Measurements from ENCODE around the gene SLC44A3. TPM values are rescaled to one million over a fixed set of nuclear protein-coding genes. Genes with fewer than 3 reads are reported as not detected.

The SLC44A3 gene
- total and polyA plus RNA-seq, 2 of the 13 experiments (the other 11 are each of a cell fraction or from before 2014, with no cell fraction given), result 6.8 to 14.1 TPM

- TF ChIP-seq ARID5B (CRISPR knock-in tag; IDR thresholded peaks at IDR 0.05) (peak; percentile 22; the same call in 1 of the 2 replicates), PPARG (CRISPR knock-in tag; conservative IDR thresholded peaks at IDR 0.05) (0 out of 2 replicates have a peak, but pooled peaks have one; percentile 12), EP300 (IDR thresholded peaks at IDR 0.05; ENCODE audit: low read depth in 2 of 2, low read length in 2 of 2) (peak in 1 of 2 experiments; percentile 27; a peak in 1 of 4 replicates), EP300 (CRISPR knock-in tag; IDR thresholded peaks at IDR 0.05; ENCODE audit: borderline replicate concordance) (no peak), GATAD1 (CRISPR knock-in tag; IDR thresholded peaks at IDR 0.05) (no peak), ZFP36L2 (CRISPR knock-in tag; IDR thresholded peaks at IDR 0.05) (no peak), RELA (CRISPR knock-in tag; IDR thresholded peaks at IDR 0.05) (no peak), CREB1 (IDR thresholded peaks at IDR 0.05) (no peak), CREB1 (CRISPR knock-in tag; IDR thresholded peaks at IDR 0.05) (peak; percentile 49; the same call in 1 of the 2 replicates), GATAD2A (CRISPR knock-in tag; IDR thresholded peaks at IDR 0.05) (peak; percentile 28; the same call in 1 of the 2 replicates), PITX1 (CRISPR knock-in tag; IDR thresholded peaks at IDR 0.05) (no peak), CERS6 (CRISPR knock-in tag; IDR thresholded peaks at IDR 0.05) (no peak), CREM (IDR thresholded peaks at IDR 0.05) (peak; percentile 22; the same call in 1 of the 2 replicates), CREM (CRISPR knock-in tag; IDR thresholded peaks at IDR 0.05) (no peak), PHF5A (CRISPR knock-in tag; IDR thresholded peaks at IDR 0.05; ENCODE audit: low read depth, unreplicated experiment) (no peak), ATF7 (IDR thresholded peaks at IDR 0.05) (peak; percentile 87), ATF7 (CRISPR knock-in tag; IDR thresholded peaks at IDR 0.05) (no peak), MED13 (CRISPR knock-in tag; IDR thresholded peaks at IDR 0.05) (no peak), ZNF839 (CRISPR knock-in tag; IDR thresholded peaks at IDR 0.05; ENCODE audit: borderline replicate concordance) (no peak), ZNF329 (CRISPR knock-in tag; IDR thresholded peaks at IDR 0.05; ENCODE audit: low read depth) (no peak), SYNCRIP (IDR thresholded peaks at IDR 0.05; ENCODE audit: insufficient read depth, low read depth, low read length) (no peak), ELF3 (CRISPR knock-in tag; IDR thresholded peaks at IDR 0.05) (no peak), KLF12 (CRISPR knock-in tag; IDR thresholded peaks at IDR 0.05; ENCODE audit: borderline replicate concordance) (no peak), ZNF431 (CRISPR knock-in tag; IDR thresholded peaks at IDR 0.05; ENCODE audit: borderline replicate concordance, low read depth) (no peak), CEBPG (CRISPR knock-in tag; IDR thresholded peaks at IDR 0.05) (no peak), NR1H2 (CRISPR knock-in tag; IDR thresholded peaks at IDR 0.05; ENCODE audit: borderline replicate concordance, low read depth) (no peak), RFX3 (CRISPR knock-in tag; IDR thresholded peaks at IDR 0.05) (no peak), FOXK1 (CRISPR knock-in tag; IDR thresholded peaks at IDR 0.05; ENCODE audit: borderline replicate concordance, low read depth) (no peak)
- TF ChIP-seq, protein P1, sequence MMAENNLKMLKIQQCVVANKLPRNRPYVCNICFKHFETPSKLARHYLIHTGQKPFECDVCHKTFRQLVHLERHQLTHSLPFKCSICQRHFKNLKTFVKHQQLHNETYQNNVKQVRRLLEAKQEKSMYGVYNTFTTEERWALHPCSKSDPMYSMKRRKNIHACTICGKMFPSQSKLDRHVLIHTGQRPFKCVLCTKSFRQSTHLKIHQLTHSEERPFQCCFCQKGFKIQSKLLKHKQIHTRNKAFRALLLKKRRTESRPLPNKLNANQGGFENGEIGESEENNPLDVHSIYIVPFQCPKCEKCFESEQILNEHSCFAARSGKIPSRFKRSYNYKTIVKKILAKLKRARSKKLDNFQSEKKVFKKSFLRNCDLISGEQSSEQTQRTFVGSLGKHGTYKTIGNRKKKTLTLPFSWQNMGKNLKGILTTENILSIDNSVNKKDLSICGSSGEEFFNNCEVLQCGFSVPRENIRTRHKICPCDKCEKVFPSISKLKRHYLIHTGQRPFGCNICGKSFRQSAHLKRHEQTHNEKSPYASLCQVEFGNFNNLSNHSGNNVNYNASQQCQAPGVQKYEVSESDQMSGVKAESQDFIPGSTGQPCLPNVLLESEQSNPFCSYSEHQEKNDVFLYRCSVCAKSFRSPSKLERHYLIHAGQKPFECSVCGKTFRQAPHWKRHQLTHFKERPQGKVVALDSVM (CRISPR knock-in tag; IDR thresholded peaks at IDR 0.05), result no peak
Measured at GRCh38 chr1:94799206-94799605, 21.0 kb upstream of the SLC44A3 start (continued).

Measured in HepG2 (cell line).